Measurements from ENCODE around the gene CCDC57.

DNA sequence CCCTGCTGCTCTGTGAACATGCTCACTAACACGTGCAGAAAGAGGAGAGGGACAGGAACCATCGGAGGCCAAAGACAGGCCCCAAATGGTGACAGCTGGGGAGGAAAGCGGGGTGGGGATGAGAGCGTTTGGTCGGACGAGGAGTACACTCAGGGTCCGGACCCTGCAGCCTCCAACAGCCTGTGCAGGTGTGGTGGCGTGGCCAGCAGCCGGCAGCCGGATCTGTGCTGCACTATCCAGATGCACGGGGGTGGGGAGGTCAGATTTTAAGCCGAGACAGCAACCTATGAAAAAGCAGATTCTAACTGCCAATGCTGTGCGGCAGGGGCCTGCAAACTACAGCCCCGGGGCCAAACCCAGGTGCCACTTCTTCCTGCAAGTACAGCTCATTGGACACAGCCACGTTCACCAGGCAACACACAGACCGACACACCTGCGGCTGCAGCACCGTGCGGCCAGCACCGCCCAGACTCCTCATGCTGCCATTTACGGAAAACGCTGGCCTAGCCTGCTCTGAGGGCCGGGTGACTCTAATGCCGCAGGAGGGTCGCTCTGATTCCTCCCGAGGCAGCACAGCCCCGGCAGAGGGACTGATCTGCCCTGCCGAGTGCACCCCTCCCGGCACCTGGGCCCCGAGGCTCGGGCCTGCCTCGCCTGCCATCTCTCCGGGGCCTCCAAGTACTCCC is 37.4 kb upstream of the CCDC57 start:
- TF ChIP-seq EZH2phosphoT487 (IDR thresholded peaks at IDR 0.05; ENCODE audit: low read length): no peak
- TF ChIP-seq EZH2 (optimal IDR thresholded peaks at IDR 0.05; ENCODE audit: low read depth, low read length): no peak

Measured in MM.1S (cell line).